GM19467 (cell line): Measurements from ENCODE around the gene PTGES3.
A peak's percentile ranks its signal among the peaks of the same experiment; 100 is the strongest.
"Not testable (repeated sequence)": the region's sequence is repeated elsewhere in the genome, so short reads cannot be mapped to it uniquely, and the experiment has no call there.

ENCODE experiments used
- ATAC-seq: cut with Tn5 transposase; IDR thresholded peaks from one replicate; pipeline ENCODE4 v1.9.1; 2021; ENCODE audit warnings: mild to moderate bottlenecking, moderate library complexity; ENCODE audit not compliant: unreplicated experiment

Gene PTGES3

DNA sequence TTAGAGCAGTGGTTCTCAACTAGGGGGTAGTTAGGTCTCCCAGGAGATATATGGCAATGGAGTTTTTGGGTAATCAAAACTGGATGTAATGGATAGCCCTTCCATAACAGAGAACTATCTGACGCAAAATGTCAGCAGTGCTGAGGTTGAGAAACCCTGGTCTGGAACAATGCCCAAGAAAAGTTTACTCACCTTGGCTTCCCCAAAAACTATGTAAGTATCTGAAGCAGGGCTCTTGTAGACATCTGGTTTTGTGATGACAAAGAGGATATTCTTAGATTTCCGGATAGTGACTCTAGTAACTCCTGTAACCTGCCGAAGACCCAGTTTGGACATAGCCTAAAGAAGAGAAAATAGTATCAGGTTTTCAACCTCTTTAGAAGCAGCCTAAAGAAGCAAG, 25.3 kb upstream of the PTGES3 start:
- no peak for ATAC-seq

DNA sequence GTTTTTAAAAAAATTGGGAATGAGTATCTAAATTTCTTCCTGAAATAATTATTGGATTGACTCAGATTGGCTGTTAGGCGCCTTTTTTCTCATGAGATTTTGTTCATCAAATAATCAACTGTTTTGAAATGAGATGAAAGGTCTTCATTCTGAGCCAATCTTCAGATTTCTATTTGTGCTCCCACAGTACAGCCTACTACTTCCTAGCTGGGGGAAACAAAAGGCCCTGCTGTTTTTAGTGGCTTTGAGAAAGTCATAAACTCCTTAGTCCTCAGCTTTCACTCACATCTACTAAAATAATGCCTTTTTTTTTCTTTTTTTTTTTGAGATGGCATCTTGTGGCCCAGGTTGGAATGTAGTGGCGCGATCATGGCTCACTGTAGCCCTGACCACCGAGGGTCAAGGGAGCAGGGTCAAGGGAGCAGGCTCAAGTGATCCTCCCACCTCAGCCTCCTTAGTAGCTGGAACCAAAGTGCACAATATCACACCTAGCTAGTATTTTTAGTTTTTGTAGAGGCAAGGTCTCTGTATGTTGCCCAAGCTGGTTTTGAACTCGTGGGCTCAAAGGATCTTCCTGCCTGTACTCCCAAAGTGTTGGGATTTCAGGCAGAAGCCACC, 21.8 kb upstream of the PTGES3 start:
- no peak for ATAC-seq

DNA sequence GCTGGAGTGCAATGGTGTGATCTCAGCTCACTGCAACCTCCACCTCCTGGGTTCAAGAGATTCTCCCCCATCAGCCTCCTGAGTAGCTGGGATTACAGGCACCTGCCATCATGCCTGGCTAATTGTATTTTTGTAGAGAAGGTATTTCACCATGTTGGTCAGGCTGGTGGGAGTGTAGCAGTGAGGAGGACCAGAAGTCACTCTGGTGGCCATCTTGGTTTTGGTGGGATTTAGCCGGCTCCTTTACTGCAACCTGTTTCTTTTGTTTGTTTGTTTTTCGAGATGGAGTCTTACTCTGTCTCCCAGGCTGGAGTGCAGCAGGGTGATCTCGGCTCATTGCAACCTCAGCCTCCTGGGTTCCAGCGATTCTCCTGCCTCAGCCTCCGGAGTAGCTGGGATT, 16.4 kb upstream of the PTGES3 start:
- ATAC-seq, result not testable (repeated sequence)

DNA sequence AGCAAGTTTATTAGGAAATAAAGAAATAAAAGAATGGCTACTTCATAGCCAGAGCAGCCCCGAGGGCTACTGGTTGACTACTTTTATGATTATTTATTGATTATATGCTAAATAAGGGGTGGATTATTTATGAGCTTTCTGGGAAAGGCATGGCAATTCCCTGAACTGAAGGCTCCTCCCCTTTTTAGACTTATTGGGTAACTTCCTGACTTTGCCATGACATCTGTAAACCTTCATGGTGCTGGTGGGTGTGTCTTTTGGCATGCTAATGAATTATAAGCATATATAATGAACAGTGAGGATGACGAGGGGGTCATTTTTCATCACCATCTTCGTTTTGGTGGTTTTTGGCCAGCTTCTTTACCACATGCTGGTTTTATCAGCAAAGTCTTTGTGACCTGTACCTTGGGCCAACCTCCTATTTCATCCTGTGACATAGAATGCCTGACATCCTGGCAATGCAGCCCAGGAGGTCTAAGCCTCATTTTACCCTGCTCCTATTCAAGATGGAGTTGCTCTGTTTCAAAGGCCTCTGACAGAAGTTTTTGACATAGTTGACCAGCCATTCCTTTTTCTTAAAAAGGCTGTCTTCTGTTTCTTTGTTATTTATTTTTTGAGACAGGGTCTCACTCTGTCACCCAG, 11.1 kb upstream of the PTGES3 start:
- ATAC-seq, result no peak

DNA sequence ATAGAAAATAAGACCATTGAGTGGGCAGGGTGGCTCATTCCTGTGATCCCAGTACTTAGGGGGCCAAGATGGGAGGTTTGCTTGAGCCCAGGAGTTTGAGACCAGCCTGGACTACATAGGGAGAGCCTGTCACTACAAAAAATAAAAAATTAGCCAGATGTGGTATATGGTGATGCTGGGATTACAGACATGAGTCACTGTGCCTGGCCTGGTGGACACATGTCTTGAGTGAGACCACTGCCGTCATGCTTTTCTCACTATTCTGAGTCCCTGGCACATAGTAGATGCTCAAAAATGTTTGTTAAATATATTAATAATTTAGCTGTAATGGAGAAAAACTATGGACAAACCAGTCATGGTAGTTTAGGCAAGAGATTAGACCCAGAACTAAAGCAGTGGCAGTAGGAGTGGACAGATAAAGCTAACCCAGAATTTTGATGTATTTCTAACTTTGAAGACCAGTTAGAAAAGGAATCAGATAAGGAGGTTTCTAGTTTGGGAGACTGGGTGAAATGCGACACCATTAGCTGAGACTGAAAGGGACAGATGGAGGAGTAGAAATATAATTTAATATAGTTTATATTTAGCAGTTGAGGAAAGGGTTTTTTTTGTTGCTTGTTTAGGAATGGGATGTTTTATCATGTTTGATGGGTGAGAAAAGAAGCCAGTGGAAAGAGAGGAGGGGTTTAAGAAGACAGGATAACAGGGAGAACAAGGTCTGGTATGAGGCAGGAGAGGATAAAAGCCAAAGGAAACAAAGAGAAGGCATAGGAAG, 7.4 kb upstream of the PTGES3 start:
- no peak for ATAC-seq

DNA sequence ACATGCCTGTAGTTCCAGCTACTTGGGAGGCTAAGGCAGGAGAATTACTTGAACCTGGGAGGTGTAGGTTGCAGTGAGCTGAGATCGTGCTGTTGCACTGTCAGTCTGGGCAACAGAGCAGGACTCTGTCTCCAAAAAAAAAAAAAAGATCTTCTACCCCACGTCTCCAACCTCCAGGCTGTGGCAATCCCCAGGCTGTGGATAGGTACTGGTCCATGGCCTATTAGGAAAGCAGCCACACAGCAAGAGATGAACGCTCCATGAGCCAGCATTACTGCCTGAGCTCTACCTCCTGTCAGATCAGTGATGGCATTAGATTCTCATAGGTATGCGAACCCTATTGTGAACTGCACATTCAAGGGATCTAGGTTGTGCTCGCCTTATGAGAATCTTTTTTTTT, 6.1 kb upstream of the PTGES3 start:
- ATAC-seq, result no peak

DNA sequence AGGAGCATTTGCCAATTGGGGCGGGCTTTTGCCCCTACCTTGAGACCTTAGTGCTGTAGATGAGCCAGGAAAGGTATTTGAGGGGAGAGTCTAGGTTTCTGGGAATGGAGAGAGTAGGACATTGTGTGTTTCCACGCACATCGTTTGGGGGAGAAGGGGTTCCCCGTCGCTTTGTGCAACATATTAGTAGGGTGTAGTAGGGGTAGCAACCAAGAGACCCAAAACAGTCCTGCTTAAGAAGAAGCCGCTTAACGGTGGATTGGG, 694 bp upstream of the PTGES3 start:
- no peak for ATAC-seq

DNA sequence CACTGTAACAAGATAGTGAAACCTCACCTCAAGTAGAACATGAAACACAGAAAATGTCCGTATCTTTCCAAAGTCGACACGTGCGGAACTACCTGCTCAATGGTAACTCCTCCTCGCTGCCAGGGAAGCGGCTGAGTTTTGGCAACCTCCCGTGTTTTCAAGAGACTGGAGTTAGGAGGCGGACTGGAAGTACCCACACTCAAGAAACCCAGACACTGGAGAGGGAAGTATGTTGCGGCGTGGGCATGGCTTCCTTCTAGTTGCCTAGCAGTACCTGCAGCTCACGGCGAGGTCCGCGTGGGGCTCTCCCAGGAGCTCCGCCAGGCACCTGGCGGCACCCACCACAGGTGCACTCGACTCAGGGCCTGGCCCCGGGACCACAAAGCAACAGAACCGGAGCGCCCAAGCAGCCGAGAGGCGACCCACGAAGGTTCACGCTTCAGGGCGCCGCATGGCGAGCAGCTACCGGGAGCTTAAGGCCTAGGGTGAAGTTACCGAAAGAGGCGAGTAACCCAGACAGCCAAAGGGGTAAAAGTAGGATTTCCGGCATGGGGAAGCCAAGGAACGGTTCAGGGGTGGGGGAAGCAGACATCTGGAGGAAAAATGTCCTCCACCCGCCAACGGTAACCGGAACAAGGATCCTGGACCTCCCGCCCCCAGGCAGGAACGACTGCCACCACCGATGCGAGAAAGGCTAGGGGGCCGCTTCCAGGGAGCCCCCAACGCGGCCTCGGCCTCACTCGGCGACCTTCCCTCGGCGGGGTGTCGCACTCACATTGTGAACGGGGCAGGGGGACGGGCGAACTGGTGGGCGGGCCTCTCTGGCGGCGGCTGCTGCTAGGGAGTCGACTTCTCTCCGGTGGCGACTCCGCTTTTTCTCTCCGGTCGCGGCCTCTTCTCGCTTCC, 608 bp downstream of the PTGES3 start:
- peak; percentile 18 for ATAC-seq

DNA sequence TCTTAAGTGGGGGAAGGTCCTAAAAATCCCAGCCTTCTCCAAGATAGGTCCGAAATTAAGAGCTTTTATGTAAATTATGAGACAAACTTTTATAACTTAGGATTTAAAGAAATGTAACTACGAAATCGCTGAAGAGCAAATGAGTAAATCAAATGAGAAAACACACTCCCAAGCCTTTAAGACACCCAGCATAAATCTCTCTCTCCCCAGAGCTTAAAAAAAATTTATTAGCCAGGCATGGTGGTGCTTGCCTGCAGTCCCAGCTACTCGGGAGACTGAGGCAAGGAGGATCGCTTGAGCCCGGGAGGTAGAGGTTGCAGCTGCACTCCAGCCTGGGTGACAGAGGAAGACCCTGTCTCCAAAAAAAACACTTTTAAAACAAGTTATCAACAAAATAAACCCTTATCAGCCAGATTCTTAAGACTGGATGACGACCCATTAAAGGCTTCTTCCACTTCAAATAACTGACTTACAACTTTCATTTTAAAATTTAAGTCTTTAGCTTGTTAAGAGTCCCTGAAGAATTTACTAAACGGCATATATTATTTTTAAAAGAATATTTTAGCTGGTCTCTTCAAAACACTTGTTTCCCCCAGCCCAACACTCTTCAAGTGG, 3.2 kb downstream of the PTGES3 start:
- ATAC-seq, result no peak

DNA sequence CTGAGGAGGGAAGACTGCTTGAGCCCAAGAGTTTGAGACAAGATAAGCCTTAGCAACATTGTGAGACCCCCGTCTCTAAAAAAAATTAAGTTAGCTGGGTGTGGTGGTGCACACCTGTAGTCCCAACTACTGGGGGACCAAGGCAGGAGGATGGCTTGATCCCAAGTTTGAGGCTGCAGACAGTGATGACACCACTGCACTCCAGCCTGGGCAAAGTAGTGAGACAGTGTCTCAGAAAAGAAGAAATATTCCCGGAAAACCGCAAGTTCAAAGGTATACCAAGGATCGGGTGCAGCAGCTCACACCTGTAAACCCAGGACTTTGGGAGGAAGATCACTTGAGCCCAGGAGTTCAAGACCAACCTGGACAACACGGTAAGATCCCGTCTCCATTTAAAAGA, 5.8 kb downstream of the PTGES3 start:
- no peak for ATAC-seq

DNA sequence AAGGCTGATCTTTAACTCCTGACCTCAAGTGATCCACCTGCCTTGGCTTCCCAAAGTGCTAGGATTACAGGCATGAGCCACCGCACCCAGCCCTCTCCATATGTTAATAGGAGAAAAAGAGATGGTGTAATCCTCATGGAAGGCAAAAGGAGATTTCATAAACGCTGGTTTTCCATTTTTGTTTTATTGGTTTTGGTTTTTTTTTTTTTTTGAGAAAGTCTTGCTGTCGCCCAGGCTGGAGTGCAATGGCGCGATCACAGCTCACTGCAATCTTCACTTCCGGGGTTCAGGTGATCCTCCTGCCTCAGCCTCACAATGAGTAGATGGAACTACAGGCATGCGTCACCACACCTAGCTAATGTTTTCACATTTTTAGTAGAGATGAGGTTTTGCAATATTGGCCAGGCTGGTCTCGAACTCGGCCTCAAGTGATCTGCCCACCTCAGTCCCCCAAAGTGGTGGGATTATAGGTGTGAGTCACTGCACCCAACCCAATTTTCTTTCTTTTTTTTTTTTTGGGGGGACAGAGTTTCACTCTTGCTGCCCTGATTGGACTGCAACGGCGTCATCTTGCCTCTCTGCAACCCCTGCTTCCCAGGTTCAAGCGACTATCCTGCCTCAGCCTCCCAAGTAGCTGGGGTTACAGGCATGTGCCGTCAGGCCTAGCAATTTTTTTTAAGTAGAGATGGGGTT, 8.1 kb downstream of the PTGES3 start:
- no peak for ATAC-seq

DNA sequence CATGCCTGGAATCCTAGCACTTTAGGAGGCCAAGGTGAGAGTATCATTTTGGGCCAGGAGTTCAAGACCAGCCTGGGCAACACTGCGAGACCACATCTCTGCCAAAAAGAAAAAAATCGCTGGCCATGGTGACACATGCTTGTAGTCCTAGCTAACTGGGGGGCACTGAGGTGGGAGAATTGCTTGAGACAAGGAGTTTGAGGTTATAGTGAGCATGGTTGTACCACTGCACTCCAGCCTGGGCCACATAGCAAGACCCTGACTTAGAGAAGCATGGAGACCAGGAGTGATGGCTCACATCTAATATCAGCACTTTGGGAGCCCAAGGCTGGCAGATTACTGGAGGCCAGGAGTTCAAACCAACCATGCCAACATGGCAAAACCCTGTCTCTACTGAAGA, 9.2 kb downstream of the PTGES3 start:
- ATAC-seq, result no peak

DNA sequence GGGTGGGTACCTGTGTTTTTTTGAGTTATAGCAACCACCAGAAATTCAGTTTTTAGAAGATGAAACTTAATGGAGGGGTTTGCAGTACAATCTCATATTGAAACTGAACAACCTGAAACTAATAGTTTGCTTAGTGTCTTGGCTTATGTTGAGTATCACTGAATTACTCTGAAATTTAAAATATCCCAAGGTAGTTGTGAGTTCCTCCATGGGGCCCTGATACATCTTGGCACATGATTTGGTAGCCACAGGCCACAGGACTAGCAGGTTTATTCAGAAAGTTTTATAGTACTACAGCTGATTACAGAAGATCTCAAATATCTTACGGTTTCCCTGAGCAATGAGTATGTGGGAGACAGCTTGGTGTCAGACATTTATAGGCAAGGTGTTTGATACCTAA, 10.4 kb downstream of the PTGES3 start:
- ATAC-seq, result peak; percentile 63

DNA sequence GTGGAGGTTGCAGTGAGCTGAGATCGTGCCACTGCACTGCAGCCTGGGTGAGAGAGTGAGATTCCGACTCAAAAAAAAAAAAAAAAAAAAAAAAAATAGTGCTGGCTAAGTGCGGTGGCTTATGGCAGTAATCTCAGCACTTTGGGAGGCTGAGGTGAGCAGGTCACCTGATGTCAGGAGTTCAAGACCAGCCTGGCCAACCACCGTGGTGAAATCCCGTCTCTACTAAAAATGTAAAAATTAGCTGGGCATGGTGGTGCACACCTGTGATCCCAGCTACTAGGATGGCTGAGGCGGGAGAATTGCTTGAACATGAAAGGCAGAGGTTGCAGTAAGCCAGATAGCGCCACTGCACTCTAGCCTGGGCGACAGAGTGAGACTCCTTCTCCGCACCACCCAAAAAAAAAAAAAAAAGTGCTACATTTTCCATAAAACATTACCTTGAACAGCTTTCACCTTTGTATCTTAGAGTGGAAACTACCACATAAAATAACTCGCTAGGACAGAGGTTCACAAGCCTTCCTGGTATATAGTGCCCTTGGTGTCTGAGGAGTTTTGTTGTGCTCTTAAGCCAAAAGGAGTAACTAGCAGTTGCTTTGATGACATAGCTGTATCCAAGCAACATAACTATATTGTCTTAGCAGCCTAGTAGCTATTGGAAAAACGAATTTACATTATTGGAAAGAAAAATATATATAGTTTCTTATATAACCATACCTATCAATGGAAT, 11.1 kb downstream of the PTGES3 start:
- no peak for ATAC-seq

DNA sequence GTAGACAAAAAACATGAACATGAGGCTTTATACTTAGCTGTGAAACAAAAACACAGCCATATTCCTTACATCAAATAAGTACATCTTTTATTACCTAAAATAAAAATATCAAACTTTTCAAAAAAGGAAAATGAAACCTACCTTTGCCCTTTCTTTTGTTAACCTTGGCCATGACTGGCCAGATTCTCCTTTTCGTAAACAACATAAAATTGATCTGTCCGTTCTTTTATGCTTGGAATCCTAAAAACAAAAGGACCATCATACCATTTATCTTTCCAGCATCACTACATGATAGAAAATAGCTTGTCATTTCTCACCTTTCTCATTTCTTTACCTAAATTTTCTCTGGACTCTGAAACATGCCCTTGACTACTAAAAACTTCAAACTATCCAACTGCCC, 16.5 kb downstream of the PTGES3 start:
- no peak for ATAC-seq

DNA sequence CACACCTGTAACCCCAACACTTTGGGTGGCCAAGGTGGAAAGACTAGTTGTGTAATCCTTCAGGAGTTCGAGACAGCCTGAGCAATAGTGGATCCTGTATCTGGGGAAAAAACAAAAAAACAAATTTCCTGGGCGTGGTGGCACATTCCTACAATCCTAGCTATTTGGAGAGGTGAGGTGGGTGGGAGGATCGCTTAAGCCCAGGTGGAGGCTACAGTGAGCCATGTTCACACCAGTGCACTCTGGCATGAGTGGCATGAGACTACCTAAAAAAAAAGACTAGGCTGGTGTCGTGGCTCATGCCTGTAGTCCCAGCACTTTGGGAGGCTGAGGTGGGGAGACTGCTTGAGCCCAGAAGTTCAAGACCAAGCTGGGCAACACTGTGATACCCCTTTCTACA, 17.2 kb downstream of the PTGES3 start:
- no peak for ATAC-seq

DNA sequence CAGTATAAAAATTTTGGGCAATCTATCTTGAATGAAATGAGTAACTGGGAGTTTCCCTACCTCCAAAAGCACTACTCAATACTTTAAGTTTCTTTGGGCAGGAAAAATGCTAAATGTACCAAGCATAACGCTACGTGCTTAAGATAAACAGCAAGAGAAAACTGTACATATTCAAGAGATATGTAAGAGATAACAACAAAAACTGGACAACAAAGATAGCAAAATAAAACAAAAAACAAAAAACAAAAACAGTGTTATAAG, 20.0 kb downstream of the PTGES3 start:
- no peak for ATAC-seq

DNA sequence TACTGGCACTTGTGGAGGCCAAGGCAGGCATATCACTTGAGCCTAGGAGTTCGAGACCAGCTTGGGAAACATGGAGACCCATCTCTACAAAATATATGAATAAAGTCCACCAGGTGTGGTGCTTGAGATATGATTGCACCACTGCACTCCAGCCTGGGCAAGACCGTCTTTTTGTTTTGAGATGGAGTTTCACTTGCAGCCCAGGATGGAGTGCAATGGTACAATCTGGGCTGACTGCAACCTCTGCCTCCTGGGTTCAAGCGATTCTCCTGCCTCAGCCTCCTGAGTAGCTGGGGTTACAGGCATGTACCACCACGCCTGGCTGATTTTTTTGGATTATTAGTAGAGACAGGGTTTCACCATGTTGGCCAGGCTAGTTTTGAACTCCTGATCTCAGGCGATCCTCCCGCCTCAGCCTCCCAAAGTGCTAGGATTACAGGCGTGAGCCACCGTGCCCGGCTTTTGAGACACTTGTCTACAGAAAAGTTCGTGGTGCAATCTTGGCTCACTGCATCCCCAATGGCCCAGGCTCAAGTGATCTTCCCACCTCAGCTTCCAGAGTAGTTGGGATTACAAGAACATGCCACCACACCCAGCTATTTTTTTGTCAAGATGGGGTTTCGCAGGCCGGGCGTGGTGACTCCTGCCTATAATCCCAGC, 26.0 kb downstream of the PTGES3 start:
- ATAC-seq, result no peak

DNA sequence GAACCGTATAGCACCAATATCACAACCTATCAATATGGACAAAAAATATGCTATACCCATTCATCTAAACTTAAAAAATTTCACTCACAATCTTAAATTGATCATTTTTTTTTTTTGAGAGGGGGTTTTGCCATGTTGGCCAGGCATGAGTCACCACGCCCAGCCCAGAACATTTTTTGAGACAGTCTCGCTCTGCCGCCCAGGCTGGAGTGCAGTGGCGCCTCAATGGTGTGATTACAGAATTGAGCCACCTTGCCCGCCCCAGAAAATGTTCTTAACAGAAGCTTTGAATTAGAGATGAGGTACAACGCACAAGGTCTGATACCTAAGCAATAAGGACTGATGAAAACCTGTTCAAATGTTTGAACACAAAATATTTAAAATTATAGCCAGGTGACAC, 26.5 kb downstream of the PTGES3 start:
- ATAC-seq, result no peak

DNA sequence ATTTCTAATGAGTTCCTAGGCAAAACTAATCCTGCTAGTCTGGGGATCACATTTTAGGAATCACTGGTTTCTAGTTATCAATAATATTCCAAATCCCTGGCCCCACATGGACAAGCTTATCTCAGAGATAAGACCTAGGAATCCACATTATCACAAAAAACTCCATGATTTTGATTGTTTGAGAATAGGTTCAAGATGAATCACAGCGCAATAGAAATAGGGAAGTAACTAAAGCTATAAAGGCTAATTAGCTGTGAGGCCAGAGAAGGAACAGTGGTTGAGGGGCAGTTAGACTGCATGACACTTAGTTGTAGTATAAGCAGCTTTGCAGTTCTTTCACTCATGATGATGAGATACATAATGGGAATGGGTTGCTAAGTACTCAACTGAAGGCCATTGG, 29.2 kb downstream of the PTGES3 start:
- no peak for ATAC-seq
